ACC112 (cell line): Measurements from ENCODE around the gene NNAT.

Source experiments
- H2AFZ ChIP-seq: fragments of 200-600 bp; sonication (generic); one replicate; pipeline ENCODE4 v1.6.0; 2017; ENCODE audit warnings: antibody characterized with exemption, low read length; ENCODE audit not compliant: unreplicated experiment
- H3K27ac ChIP-seq: fragments of 200-600 bp; sonication (generic); 2 replicates; pipeline ENCODE4 v1.5.1; 2014; ENCODE audit warnings: low read depth, mild to moderate bottlenecking, antibody characterized with exemption, low read length, moderate library complexity
- H3K27me3 ChIP-seq: fragments of 200-600 bp; sonication (generic); 2 replicates; pipeline ENCODE4 v1.6.1; 2014; ENCODE audit warnings: mild to moderate bottlenecking, antibody characterized with exemption, low read length, moderate library complexity, mixed read lengths; ENCODE audit not compliant: insufficient read depth
- H3K36me3 ChIP-seq: fragments of 200-600 bp; sonication (generic); 2 replicates; pipeline ENCODE4 v1.6.1; 2016; ENCODE audit warnings: mild to moderate bottlenecking, antibody characterized with exemption, low read length, moderate library complexity, mixed read lengths; ENCODE audit not compliant: insufficient read depth
- H3K4me1 ChIP-seq: fragments of 200-600 bp; sonication (generic); one replicate; pipeline ENCODE4 v1.6.1; 2016; ENCODE audit warnings: low read length, mixed read lengths; ENCODE audit not compliant: insufficient read depth, unreplicated experiment, control insufficient read depth
- H3K4me3 ChIP-seq: fragments of 200-600 bp; sonication (generic); 2 replicates; pipeline ENCODE4 v1.5.1; 2014; ENCODE audit warnings: mild to moderate bottlenecking, low read depth, low read length
- H3K79me2 ChIP-seq: fragments of 200-600 bp; sonication (generic); one replicate; pipeline ENCODE4 v1.6.0; 2016; ENCODE audit warnings: low read length; ENCODE audit not compliant: control insufficient read depth, unreplicated experiment, insufficient read depth

The NNAT gene

GRCh38 chr20:37558779-37559178 is 37.7 kb downstream of the NNAT start:
- H3K36me3 ChIP-seq: no peaks in the 10 kb centered on the region
- H3K27me3 ChIP-seq: peaks cover 36% of the 10 kb centered on the region
- H3K79me2 ChIP-seq: no peaks in the 10 kb centered on the region
- H3K4me3 ChIP-seq: no peak overlapping the region
- no peak overlapping the region for H2AFZ ChIP-seq
- H3K4me1 ChIP-seq: no peaks in the 10 kb centered on the region
- H3K27ac ChIP-seq: no peak overlapping the region

GRCh38 chr20:37559312-37560027 is 38.4 kb downstream of the NNAT start:
- no peak overlapping the region for H2AFZ ChIP-seq
- H3K4me3 ChIP-seq: no peak overlapping the region
- no peaks in the 10 kb centered on the region for H3K79me2 ChIP-seq
- H3K36me3 ChIP-seq: no peaks in the 10 kb centered on the region
- H3K27me3 ChIP-seq: peaks cover 36% of the 10 kb centered on the region
- H3K4me1 ChIP-seq: no peaks in the 10 kb centered on the region
- no peak overlapping the region for H3K27ac ChIP-seq

- Histone ChIP-seq H3K4me1 (no peaks in the 10 kb centered on the region), H3K79me2 (no peaks in the 10 kb centered on the region), H3K27me3 (peaks cover 48% of the 10 kb centered on the region), H2AFZ (no peak overlapping the region), H3K4me3 (no peak overlapping the region), H3K36me3 (no peaks in the 10 kb centered on the region), H3K27ac (no peak overlapping the region)
These were observed 39.6 kb downstream of the NNAT start for GRCh38 chr20:37560629-37561028.

- Histone ChIP-seq H3K4me1 (no peaks in the 10 kb centered on the region), H2AFZ (no peak overlapping the region), H3K27me3 (peaks cover 62% of the 10 kb centered on the region), H3K4me3 (no peak overlapping the region), H3K79me2 (no peaks in the 10 kb centered on the region), H3K36me3 (no peaks in the 10 kb centered on the region), H3K27ac (no peak overlapping the region)
These were observed 41.8 kb downstream of the NNAT start for GRCh38 chr20:37562695-37563480.

GRCh38 chr20:37564016-37564387 is 43.0 kb downstream of the NNAT start:
- Histone ChIP-seq H2AFZ (no peak overlapping the region), H3K79me2 (no peaks in the 10 kb centered on the region), H3K4me1 (no peaks in the 10 kb centered on the region), H3K27ac (no peak overlapping the region), H3K36me3 (no peaks in the 10 kb centered on the region), H3K27me3 (peaks cover 66% of the 10 kb centered on the region), H3K4me3 (no peak overlapping the region)

GRCh38 chr20:37564388-37565133 is 43.5 kb downstream of the NNAT start:
- Histone ChIP-seq H2AFZ (no peak overlapping the region), H3K36me3 (no peaks in the 10 kb centered on the region), H3K27ac (no peak overlapping the region), H3K79me2 (no peaks in the 10 kb centered on the region), H3K4me1 (no peaks in the 10 kb centered on the region), H3K4me3 (no peak overlapping the region), H3K27me3 (peaks cover 70% of the 10 kb centered on the region)

- Histone ChIP-seq H2AFZ (no peak overlapping the region), H3K27me3 (peaks cover 74% of the 10 kb centered on the region), H3K4me3 (no peak overlapping the region), H3K4me1 (no peaks in the 10 kb centered on the region), H3K79me2 (no peaks in the 10 kb centered on the region), H3K36me3 (no peaks in the 10 kb centered on the region), H3K27ac (no peak overlapping the region)
These were observed 44.2 kb downstream of the NNAT start for GRCh38 chr20:37565134-37565811.

GRCh38 chr20:37566590-37567330 is 45.7 kb downstream of the NNAT start:
- H3K36me3 ChIP-seq: no peaks in the 10 kb centered on the region
- H3K79me2 ChIP-seq: no peaks in the 10 kb centered on the region
- no peak overlapping the region for H3K27ac ChIP-seq
- no peaks in the 10 kb centered on the region for H3K4me1 ChIP-seq
- H3K4me3 ChIP-seq: no peak overlapping the region
- peaks cover 83% of the 10 kb centered on the region for H3K27me3 ChIP-seq
- H2AFZ ChIP-seq: no peak overlapping the region

- Histone ChIP-seq H2AFZ (no peak overlapping the region), H3K79me2 (no peaks in the 10 kb centered on the region), H3K4me1 (no peaks in the 10 kb centered on the region), H3K36me3 (no peaks in the 10 kb centered on the region), H3K27me3 (peaks cover 85% of the 10 kb centered on the region), H3K27ac (no peak overlapping the region), H3K4me3 (no peak overlapping the region)
These were observed 46.2 kb downstream of the NNAT start for GRCh38 chr20:37567331-37567665.
